Smooth muscle cell (in vitro differentiated cells): Measurements from ENCODE around the gene CHD1. TPM values are rescaled to one million over a fixed set of nuclear protein-coding genes. Genes with fewer than 3 reads are reported as not detected.

ENCODE experiments used
- DNase-seq: peaks from one replicate; lab custom pipeline; 2025; ENCODE audit not compliant: unreplicated experiment; lab: John Stamatoyannopoulos, UW
- H2AFZ ChIP-seq: fragments of 200-600 bp; sonication (generic); 2 replicates; pipeline ENCODE4 v1.6.0; 2016; ENCODE audit warnings: antibody characterized with exemption, low read depth, mild to moderate bottlenecking
- H3F3A ChIP-seq: fragments of 200-600 bp; sonication (generic); 2 replicates; pipeline ENCODE4 v1.6.0; 2017; ENCODE audit warnings: antibody characterized with exemption, low read depth
- H3K27ac ChIP-seq: fragments of 200-600 bp; sonication (generic); 2 replicates; pipeline ENCODE4 v1.5.1; 2016; ENCODE audit warnings: low read depth, mild to moderate bottlenecking
- H3K27me3 ChIP-seq: fragments of 200-600 bp; sonication (generic); 2 replicates; pipeline ENCODE4 v1.6.1; 2016; ENCODE audit warnings: low read depth, mild to moderate bottlenecking
- H3K36me3 ChIP-seq: fragments of 200-600 bp; sonication (generic); 2 replicates; pipeline ENCODE4 v1.5.1; 2016; ENCODE audit warnings: low read depth
- H3K4me1 ChIP-seq: fragments of 200-600 bp; sonication (generic); 2 replicates; pipeline ENCODE4 v1.5.1; 2016; ENCODE audit warnings: low read depth
- H3K4me2 ChIP-seq: fragments of 200-600 bp; sonication (generic); 2 replicates; pipeline ENCODE4 v1.6.0; 2016; ENCODE audit warnings: mild to moderate bottlenecking
- H3K4me3 ChIP-seq: fragments of 200-600 bp; sonication (generic); 2 replicates; pipeline ENCODE4 v1.5.1; 2016; ENCODE audit warnings: mild to moderate bottlenecking
- H3K79me2 ChIP-seq: fragments of 200-600 bp; sonication (generic); 2 replicates; pipeline ENCODE4 v1.6.0; 2016; ENCODE audit warnings: low read depth, mild to moderate bottlenecking
- H3K9ac ChIP-seq: fragments of 200-600 bp; sonication (generic); 2 replicates; pipeline ENCODE4 v1.6.0; 2016; ENCODE audit warnings: low read depth
- H3K9me3 ChIP-seq: fragments of 200-600 bp; sonication (generic); replicated peaks from 2 replicates; pipeline ENCODE4 v1.5.1; 2016; ENCODE audit warnings: low read depth
- H4K20me1 ChIP-seq: fragments of 200-600 bp; sonication (generic); 2 replicates; pipeline ENCODE4 v1.6.0; 2016; ENCODE audit warnings: low read depth
- CTCF ChIP-seq: fragments of 200-600 bp; sonication (generic); IDR thresholded peaks from 2 replicates; pipeline ENCODE4 v1.5.1; 2017; ENCODE audit warnings: borderline replicate concordance, mild to moderate bottlenecking, antibody characterized with exemption; ENCODE audit not compliant: insufficient read depth, poor library complexity, severe bottlenecking
- WGBS: methylation state at CpG from one replicate; pipeline ENCODE4 v1.1.7; 2016; ENCODE audit warnings: low lambda C conversion rate; 5-methylcytosine and 5-hydroxymethylcytosine counted together
- polyA plus RNA-seq: library from polyadenylated mRNA; unstranded; fragments of >200 nt; fragmentation: Nextera tagmentation; extraction: Ambion mirVana; gene quantifications from 2 replicates; pipeline ENCODE4 v1.2.1, GENCODE V29; 2016
- total RNA-seq: library from RNA; depleted of rRNA; stranded (reverse); fragments of >200 nt; gene quantifications from 2 replicates; pipeline ENCODE4 v1.2.3, GENCODE V29; 2014

CHD1 gene
- total and polyA plus RNA-seq, 2 experiments from 2014 or later: 12.0 to 51.5 TPM

GRCh38 chr5:98954392-98955028 is 25.7 kb upstream of the CHD1 start:
- H3K4me1 ChIP-seq: no peaks in the 10 kb centered on the region
- H4K20me1 ChIP-seq: no peaks in the 10 kb centered on the region
- WGBS: 98% methylated on average over 5 of the region's 5 CpGs
- no peaks in the 10 kb centered on the region for H3K36me3 ChIP-seq
- H3K27me3 ChIP-seq: no peaks in the 10 kb centered on the region
- no peak overlapping the region for H3K4me2 ChIP-seq
- DNase-seq: no peak
- H3K27ac ChIP-seq: no peak overlapping the region
- H3K9ac ChIP-seq: no peak overlapping the region
- H2AFZ ChIP-seq: no peak overlapping the region
- H3K4me3 ChIP-seq: no peak overlapping the region
- H3F3A ChIP-seq: no peaks in the 10 kb centered on the region
- no peaks in the 10 kb centered on the region for H3K9me3 ChIP-seq
- no peak for TF ChIP-seq CTCF
- H3K79me2 ChIP-seq: no peaks in the 10 kb centered on the region

DNA sequence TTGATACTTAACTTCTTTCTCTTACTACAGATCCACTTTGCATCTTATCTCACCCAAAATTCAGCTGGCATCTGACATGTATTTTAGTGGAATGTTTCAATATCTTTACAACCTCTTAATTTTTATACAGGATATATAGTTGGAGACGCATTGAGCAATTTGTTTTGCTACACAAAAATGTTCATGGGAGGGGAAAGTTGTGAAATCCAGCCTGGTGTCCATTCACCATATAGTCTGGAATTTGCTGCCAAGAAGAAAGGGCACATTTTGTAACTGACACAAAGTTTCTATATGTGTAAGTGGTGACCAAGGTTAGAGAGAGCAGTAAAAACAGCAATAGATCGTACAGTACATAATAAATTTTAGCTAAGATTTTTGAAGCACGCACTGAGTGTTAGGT is 14.0 kb upstream of the CHD1 start:
- Histone ChIP-seq H3K36me3 (no peaks in the 10 kb centered on the region), H2AFZ (no peak overlapping the region)
- DNase-seq: no peak

DNA sequence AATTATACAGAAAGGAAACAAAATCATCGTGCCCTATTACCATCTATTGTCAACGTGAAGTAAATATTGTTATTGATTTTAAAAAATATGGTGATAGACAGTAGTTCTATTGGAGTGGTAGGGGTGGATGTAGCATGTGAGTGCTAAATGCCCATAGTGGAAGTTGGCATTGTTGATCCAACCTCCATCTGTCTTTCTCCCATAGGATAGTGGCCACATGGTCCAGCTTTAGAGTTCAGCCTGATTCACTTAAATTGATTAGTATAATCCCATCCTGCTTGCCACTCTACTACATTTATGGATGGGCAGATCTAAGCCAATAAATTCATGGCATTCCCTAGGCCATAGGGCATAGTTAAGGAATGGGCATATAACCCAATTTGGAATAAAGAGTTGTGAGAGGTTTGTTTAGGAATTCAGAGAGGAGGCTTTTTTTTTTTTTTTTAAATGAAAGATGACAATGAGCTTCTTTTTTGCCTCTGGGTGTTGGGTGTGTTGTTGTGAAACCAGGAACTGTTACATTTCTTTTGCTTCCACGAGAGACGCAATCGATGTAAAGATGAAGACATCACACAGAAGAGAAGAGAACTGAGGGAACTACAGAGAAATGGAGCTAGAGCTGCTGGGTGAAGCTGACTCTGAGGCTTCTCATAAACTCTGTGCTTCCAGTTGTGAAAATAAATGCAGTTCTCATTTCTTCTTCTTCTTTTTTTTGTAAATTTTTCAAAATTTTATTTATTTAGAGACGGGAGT is 12.5 kb upstream of the CHD1 start:
- Histone ChIP-seq H3K27ac (no peak overlapping the region), H3K4me2 (no peak overlapping the region), H3K36me3 (no peaks in the 10 kb centered on the region), H3F3A (no peaks in the 10 kb centered on the region), H3K9me3 (no peaks in the 10 kb centered on the region), H3K9ac (no peak overlapping the region), H3K4me3 (no peak overlapping the region), H3K4me1 (peaks cover 32% of the 10 kb centered on the region), H2AFZ (no peak overlapping the region), H4K20me1 (peaks cover 39% of the 10 kb centered on the region), H3K27me3 (no peaks in the 10 kb centered on the region), H3K79me2 (peaks cover 4% of the 10 kb centered on the region)
- DNase-seq: no peak
- whole genome bisulfite sequencing: 89% methylated on average over 6 of the region's 6 CpGs
- no peak for TF ChIP-seq CTCF

More for the DNA sequence above, 14.0 kb upstream of the CHD1 start:
- peaks cover 25% of the 10 kb centered on the region for H4K20me1 ChIP-seq
- WGBS: 86% methylated on average over 3 of the region's 3 CpGs
- H3K27ac ChIP-seq: no peak overlapping the region
- peaks cover 4% of the 10 kb centered on the region for H3K79me2 ChIP-seq
- H3F3A ChIP-seq: no peaks in the 10 kb centered on the region
- H3K9me3 ChIP-seq: no peaks in the 10 kb centered on the region
- H3K4me2 ChIP-seq: no peak overlapping the region
- no peak overlapping the region for H3K9ac ChIP-seq
- TF ChIP-seq CTCF: no peak
- peaks cover 24% of the 10 kb centered on the region for H3K4me1 ChIP-seq
- H3K27me3 ChIP-seq: no peaks in the 10 kb centered on the region
- H3K4me3 ChIP-seq: no peak overlapping the region
